Activated effector memory CD4-positive, alpha-beta T cell treated with Interleukin-2 at 50 U/mL for 16 hours (primary cell): Measurements from ENCODE around the gene CYB5D1.
A peak's percentile ranks its signal among the peaks of the same experiment; 100 is the strongest.

Source experiments
- DNase-seq: peaks from one replicate; pipeline ENCODE4 v3.0.0-alpha.2; 2020

Gene CYB5D1

GRCh38 chr17:7834542-7834956 lies 23.3 kb upstream of the CYB5D1 start:
- peak; percentile 47 for DNase-seq

DNA sequence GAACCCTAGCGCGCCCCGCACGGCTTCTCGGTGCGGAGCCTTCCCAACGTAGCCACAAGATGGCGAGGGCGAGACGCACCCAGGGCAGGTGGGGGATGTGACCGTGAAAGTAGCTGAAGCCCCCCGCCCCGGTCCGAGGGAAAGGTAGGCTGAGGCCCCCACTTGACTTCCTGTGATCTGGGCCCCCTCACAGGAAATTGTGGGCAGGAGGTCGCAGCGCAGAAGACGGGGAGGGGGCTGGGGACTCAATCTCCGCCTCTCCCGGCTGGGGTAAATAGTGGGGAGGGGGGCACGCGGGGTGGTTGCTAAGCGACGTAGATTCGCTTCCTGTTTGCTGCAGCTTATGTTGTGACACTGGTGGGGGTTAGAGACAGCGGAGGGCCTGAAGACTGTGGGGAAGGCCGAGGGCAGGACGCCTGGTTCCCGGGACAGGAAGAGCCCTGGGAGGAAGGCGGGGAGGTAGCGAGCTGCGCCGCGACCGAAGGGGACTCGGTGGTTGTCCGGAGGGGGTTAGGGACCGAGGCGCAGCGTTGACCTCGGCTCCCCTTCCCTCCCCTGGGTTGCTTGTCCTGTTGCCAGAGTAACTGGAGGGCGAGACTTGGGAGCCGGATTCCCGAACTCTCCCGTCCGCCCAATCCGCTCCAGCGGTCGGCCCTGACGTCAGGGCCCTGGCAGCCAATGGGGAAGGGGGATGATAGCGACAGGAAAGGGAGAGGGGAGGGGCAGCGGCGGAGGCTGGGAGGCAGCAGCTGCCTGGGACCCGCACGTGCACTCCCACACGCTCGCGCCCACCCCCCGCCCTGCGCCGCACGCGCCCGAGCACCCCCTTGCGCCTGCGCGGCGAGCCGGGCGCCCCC lies 22.6 kb upstream of the CYB5D1 start:
- peak; percentile 72 for DNase-seq

DNA sequence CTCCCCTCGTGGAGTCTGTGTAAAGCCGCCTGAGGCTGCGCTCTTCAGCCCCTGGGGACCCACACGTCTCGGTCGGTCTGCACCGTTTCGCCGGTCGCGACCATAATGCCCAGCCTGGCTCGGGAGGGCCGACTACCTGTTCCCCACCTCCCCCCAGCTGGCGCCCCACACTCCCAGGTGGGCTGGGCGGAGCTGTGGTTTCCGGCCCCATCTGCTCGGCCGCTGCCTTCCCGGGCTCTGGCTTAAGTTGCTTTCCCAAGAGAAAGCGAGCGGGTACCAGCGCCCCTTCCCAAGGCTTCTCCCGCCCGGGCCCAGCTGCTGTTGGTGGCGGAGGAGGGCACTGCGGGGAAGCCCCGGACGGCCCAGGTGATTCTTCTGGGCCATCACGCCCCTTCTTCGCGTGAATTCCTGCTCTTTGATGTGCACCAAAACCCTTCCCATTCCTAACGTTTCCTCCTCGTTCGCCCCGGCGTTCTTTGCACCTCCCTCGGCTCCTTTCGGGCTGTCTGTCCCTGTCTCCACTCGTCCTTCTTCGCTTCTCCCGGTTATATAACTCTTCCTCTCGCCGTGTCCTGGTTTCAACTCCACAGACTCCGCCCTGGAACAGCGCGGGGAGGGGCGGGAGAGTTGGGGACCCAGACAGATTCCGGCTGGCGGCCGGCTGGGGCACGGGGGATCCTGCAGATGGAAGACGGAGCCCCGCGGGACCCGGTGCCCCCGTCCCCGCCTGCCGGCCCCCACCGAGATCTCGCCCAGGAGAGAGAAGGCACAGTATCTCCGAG lies 21.8 kb upstream of the CYB5D1 start:
- no peak for DNase-seq

DNA sequence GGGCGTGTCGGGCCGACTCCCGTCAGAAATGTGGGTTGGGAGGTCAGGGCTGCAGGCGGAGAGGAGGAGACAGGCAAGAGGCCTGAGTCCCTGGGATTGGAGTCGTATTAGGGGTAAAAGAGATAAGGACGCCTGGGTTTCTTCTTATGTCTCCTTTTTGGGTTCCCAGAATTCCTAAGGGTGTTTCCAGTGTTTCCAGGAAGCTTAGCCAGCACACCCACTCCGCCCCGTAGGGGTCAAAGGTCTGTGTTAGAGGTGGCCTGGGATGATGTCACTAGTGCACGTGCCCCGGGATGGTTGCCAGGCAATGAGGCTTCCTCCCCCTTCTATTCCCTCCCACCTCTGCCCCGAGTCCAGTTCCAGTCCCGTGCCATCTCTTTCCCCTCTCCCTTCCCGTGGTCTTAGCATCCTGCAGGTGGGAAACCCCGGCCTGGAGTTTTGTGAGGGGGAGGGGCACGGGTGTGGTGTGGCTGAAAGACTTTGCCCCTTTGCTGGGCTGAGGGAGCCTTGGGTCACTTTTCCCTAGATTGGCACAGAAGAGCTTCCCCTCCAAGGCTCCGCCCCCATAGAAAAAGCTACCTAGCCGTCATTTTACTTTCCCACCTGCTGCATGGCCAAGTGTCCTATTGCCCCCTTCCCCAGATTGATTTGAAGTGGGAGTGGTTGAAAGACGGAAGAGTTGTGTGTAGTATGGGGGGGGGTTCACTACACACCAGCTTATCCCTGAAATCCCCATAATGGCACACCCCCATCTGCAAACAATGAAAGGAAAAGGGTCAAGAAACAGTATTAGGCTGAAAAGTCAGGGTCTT lies 21.0 kb upstream of the CYB5D1 start:
- peak; percentile 38 for DNase-seq

DNA sequence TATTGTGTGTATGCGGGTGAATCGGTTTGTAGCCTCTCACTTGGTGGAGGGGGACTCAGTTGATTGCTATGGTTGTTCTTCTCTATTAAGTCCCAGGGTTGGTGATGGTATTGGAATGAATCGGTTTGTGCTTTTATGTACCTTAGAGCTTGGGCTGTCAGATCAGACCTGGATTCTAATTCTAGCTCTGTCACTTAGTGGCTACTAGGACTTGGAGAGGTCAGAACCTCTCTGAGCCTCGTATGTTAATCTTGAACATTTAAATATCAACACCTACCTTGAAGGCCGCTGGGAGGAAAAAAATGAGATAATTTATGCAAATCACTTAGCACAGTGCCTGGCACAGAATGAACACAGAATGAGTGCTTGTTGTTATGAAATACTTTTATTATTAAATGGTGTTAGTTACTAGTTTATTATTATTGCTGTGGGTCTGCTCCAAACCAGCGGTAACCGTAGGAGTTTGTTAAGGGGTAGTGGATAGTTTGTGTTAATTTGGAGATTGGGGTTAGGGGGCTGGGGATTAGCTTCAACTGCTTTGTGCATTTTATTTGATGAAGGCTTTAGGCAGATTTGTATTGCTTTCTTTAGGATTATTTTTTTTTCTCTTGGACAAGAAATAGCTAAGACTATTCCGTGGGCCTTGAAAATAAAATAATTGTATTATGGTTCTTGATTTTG lies 20.3 kb upstream of the CYB5D1 start:
- no peak for DNase-seq

- no peak for DNase-seq
Observed at GRCh38 chr17:7838090-7839075, 19.4 kb upstream of the CYB5D1 start.

GRCh38 chr17:7839190-7839875 lies 18.5 kb upstream of the CYB5D1 start:
- DNase-seq: no peak

- DNase-seq: no peak
Observed at GRCh38 chr17:7839876-7840261, 17.9 kb upstream of the CYB5D1 start.

DNA sequence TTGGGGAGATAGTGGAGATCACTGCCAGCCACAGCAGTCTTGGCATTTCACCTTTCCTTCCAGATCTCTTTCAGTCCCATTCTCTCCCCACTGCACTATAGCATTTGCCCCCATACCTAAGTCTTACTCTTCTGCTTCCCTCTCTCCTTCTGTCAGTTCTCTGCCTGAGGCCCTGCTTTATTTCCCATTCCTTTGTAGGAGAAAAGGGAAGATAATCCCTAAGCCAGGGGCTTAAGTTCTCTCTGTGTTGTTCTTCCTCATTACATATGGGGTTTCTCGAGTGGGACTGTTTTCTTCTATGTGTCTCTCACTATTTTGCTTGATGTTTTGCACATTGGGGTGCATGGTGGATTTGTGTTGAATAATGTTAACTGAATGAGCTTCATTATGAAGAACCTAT lies 17.4 kb upstream of the CYB5D1 start:
- DNase-seq: no peak

- no peak for DNase-seq
Observed at GRCh38 chr17:7840875-7841274, 16.9 kb upstream of the CYB5D1 start.

DNA sequence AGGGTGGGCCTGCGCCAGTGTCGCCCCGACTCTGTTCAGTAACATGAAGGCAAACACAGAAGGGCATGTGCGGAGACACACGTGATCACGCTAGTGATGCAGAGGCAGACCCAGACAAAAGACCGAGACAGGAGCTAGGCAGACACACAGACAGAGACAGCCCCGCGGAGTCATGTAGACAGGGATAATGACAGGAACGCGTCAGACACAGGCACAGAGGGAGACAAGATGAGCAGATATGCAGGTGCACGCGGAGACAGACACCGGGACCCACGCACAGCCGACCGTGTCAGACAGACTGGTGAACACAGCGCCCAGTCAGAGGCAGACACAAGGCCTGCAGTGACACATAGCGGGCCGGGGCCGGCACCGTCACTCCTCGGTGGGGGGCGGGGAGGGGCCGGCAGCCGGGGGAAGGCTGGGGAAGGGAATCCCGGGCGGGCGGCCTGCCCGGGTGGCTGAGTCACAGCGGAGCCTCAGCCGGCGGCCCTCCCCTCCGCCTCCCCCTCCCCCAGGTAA lies 16.3 kb upstream of the CYB5D1 start:
- DNase-seq: peak; percentile 84

DNA sequence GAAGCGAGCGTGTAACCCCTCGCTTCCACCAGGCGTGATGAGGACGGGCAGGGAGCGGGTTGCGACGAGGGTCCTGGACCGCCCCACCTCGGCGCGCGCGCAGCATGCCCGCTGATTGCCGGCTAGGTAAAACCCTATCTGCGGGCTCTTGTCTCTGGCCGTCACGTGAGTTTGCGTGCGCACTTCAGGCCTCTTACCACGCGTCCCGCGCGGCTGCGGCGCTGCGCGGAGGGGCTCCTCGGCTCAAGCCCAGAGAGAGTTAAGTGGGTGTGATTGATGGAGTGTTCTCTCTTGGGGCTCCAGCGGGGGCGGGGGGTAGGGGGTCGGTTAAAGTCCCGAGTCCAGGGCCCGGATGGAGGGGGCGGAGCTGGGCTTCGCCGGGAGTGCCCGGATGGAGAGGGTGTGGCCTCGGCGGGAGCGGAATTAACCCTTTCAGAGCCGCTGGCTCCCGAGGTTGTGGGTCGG lies 15.9 kb upstream of the CYB5D1 start:
- DNase-seq: peak; percentile 77

DNA sequence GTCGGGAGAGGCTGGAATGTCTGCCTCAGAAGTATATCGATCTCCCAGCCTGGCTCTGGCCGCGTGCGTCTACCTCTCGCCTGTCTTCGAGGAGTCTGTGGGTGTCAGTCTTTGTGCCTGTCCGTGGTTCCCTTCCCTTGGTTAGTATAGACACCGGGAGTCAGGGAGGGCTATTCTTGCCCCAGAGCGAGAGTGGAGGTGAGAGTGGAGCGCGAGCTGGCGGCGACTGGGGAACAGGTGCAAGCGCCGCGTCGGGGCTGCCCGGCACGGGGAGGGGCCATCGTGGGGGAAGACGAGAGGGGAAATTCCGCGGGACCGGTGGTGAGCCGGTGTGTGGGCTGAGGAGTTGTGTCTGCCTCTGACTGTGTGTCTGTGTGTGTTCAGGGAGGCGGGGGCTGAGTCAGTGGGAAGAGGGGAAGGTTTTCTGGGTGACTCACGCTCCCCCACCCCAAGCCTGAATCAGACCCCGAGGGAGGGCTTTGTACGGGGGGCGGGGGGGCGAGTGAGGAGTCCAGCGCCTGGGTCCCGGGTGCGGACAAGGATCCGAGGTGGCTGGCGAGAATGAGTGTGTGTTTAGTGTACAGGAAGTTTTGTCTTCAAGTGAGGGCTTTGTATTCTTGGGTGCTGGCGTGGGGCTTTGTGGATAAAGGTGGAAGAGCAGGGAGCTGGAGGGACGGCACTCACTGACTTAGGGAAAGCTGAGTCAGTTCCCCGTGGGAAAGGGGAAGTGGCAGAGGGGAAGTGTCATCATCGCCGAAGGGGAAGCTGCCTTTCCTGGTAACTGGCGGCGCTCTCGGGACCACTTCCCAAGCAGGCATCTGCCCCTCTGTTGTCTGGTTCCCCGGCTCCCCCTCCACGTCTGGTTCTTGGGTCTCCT lies 15.2 kb upstream of the CYB5D1 start:
- DNase-seq: peak; percentile 78

GRCh38 chr17:7843257-7843535 lies 14.6 kb upstream of the CYB5D1 start:
- no peak for DNase-seq

DNA sequence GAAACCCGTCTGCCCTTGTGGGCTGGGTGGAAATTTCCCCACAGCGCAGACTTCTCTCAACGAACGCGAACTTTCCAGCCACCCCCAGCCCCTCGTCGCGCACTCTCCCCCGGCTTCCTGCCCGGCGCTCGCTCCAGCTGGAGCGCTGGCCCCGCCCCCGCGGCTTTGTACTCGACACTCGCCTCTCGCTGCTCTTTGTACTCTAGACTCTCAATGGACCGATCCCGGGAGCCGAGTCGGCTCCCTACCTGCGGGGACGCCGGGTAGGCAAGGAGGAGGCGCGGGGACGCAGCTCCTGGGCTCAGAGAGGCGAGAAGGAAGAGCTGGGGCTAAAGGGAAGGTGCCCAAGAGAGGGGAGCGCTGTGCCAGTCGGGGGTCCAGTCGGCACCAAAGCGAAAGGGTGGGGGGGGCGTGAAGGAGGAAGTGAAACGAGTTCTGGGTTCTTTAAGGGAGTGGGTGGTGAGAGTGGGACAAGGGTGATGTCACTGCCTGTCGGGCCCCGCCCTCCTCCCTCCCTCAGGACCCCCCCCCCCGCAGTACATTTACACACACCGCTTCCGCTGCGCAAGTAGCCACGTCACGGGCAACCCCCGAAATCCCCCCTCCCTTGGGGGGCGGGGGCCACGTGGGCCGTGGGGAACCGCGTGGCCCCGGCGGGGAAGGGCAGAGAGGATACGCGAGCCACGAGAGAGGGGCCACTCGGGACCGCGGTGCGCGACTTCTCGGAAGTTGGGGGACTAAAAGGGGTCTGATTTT lies 14.1 kb upstream of the CYB5D1 start:
- DNase-seq: peak; percentile 83

GRCh38 chr17:7844292-7845154 lies 13.3 kb upstream of the CYB5D1 start:
- DNase-seq: peak; percentile 66

GRCh38 chr17:7845359-7846062 lies 12.3 kb upstream of the CYB5D1 start:
- DNase-seq: no peak
